ENCODE measurements around the gene PATJ. TPM values are rescaled to one million over a fixed set of nuclear protein-coding genes. Genes with fewer than 3 reads are reported as not detected.

The PATJ gene
- total and polyA plus RNA-seq, 8 donors: 27.6 to 58.8 (median 38.8) TPM

DNA sequence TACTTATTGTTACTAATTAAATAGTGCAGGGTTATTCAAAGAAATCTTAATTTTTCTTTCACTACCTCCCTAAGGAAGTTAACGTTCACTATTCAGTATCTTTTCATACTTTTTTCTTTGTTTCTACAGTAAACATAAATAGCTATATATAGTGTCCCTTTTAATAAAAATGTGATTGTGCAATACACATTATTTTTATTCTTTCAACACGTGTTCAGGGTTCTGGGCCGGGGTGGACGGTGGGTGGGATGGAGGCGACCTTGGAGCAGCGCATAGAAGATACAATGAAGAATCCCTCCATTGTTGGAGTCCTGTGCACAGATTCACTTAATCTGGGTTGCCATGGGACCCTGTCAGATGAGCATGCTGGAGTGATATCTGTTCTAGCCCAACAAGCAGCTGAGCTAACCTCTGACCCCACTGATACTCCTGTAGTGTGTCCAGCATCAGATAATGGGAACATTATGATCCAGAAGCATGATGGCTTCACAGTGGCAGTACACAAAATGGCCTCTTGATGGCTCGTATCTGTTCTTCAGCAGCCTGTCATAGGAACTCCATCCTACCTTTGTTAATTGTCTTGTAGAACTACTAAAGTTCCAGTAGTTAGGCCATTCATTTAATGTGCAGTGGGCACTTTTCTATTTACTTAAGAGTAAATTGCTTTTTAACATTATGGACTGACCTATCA lies 296.5 kb downstream of the PATJ start:
- H3K36me3 ChIP-seq: no peaks in the 10 kb centered on the region
- H3K27ac ChIP-seq: no peak overlapping the region
- TF ChIP-seq, protein P1, sequence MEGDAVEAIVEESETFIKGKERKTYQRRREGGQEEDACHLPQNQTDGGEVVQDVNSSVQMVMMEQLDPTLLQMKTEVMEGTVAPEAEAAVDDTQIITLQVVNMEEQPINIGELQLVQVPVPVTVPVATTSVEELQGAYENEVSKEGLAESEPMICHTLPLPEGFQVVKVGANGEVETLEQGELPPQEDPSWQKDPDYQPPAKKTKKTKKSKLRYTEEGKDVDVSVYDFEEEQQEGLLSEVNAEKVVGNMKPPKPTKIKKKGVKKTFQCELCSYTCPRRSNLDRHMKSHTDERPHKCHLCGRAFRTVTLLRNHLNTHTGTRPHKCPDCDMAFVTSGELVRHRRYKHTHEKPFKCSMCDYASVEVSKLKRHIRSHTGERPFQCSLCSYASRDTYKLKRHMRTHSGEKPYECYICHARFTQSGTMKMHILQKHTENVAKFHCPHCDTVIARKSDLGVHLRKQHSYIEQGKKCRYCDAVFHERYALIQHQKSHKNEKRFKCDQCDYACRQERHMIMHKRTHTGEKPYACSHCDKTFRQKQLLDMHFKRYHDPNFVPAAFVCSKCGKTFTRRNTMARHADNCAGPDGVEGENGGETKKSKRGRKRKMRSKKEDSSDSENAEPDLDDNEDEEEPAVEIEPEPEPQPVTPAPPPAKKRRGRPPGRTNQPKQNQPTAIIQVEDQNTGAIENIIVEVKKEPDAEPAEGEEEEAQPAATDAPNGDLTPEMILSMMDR (IDR thresholded peaks at IDR 0.05): no peak
- H3K9me3 ChIP-seq: no peaks in the 10 kb centered on the region
- intact Hi-C loops (cut with DNase I): no loop called here
- no peaks in the 10 kb centered on the region for H3K27me3 ChIP-seq
- H3K4me3 ChIP-seq: no peak overlapping the region
- H3K4me1 ChIP-seq: no peaks in the 10 kb centered on the region
- no peak for DNase-seq
- no peak for ATAC-seq

DNA sequence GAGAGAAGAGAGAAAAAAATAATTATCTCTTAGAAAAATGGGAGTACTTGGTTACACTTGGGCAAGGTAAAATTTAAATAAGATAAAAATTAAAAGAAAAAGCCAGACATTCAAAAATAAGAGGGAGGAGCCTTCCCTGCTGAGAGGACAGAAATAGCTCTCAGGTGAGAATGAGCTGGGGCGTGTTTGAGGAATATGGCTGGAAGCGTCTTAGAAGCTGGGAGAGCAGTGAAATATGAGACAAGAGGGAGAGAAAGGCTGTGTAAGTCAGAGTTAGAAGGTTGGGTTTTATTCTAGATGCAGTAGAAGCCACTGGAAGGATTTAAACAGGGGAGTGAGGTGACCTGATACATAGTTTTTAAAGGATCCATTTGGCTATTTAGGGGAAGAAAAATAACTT lies 298.2 kb downstream of the PATJ start:
- H3K4me1 ChIP-seq: no peaks in the 10 kb centered on the region
- no peaks in the 10 kb centered on the region for H3K36me3 ChIP-seq
- DNase-seq (no peak), ATAC-seq (no peak)
- no peaks in the 10 kb centered on the region for H3K27me3 ChIP-seq
- TF ChIP-seq, protein P1 (IDR thresholded peaks at IDR 0.05): no peak
- H3K9me3 ChIP-seq: no peaks in the 10 kb centered on the region
- H3K27ac ChIP-seq: no peak overlapping the region
- intact Hi-C loops (cut with DNase I): no loop called here
- no peak overlapping the region for H3K4me3 ChIP-seq

DNA sequence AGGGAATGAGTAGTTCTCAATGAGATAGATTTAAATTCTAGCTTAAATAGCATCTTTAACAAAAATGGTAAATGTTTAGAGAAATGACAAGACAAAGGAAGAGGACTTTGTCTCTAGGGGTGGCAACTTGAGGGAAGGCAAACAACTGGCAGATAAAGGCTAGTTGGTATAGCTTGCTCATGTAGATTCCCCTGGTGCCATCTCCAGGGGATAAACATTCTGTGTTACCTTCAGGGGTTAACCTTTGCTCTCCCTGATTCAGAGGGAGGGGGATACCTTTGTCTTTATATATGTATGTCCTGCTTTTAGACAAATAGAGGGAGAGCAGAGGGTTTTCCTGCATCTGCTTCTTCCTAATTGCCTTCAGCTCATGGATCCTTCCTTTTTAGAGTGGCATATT lies 298.7 kb downstream of the PATJ start:
- no peak overlapping the region for H3K27ac ChIP-seq
- no peaks in the 10 kb centered on the region for H3K36me3 ChIP-seq
- H3K27me3 ChIP-seq: no peaks in the 10 kb centered on the region
- H3K4me3 ChIP-seq: no peak overlapping the region
- intact Hi-C loops (cut with DNase I): no loop called here
- ATAC-seq: no peak
- DNase-seq: no peak
- H3K4me1 ChIP-seq: no peaks in the 10 kb centered on the region
- TF ChIP-seq, protein P1 (IDR thresholded peaks at IDR 0.05): no peak
- H3K9me3 ChIP-seq: no peaks in the 10 kb centered on the region

DNA sequence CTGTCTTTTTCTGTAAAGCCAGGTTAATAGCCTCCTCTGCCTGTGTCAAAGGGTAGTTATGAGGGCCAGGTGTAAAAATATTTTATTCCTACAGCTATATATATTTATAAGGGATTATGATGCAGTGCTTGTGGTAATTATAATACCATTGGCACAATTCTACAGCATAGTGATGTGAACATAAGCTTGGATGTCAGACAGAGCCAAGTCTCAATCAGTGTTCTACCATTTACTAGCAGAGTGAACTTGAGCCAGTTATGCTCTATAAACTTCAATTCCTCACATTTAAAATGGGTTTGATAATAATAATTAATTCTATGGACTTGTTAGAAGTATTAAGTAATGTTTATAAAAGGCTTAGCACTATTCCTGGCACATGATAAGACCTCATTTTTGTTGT lies 300.9 kb downstream of the PATJ start:
- intact Hi-C loops (cut with DNase I): no loop called here
- ATAC-seq (no peak), DNase-seq (no peak)
- Histone ChIP-seq H3K27ac (no peak overlapping the region), H3K27me3 (no peaks in the 10 kb centered on the region), H3K36me3 (no peaks in the 10 kb centered on the region), H3K4me1 (no peaks in the 10 kb centered on the region), H3K4me3 (no peak overlapping the region), H3K9me3 (no peaks in the 10 kb centered on the region)
- TF ChIP-seq, protein P1 (IDR thresholded peaks at IDR 0.05): no peak

DNA sequence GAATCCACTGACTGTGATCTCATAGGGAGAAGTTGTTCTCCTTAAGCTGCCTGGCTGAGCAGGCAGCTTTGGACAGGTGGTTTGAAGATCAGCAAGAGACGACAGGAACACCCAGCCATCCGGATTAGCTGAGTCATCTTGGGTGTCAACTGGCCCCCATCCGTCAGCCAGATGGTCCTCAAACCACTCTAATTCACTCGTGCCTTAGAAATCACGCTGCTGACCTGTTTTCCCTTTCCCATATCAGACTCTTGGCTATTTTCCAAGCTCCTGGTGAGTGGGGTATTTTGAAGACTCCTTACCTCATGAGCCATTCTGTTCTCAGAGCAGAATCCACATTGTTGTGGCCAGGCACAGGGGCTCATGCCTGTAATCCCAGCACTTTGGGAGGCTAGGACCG lies 303.3 kb downstream of the PATJ start:
- no peaks in the 10 kb centered on the region for H3K27me3 ChIP-seq
- H3K27ac ChIP-seq: no peak overlapping the region
- no peak overlapping the region for H3K4me3 ChIP-seq
- H3K4me1 ChIP-seq: no peaks in the 10 kb centered on the region
- H3K36me3 ChIP-seq: no peaks in the 10 kb centered on the region
- DNase-seq (no peak), ATAC-seq (no peak)
- TF ChIP-seq, protein P1 (IDR thresholded peaks at IDR 0.05): no peak
- H3K9me3 ChIP-seq: no peaks in the 10 kb centered on the region
- intact Hi-C loops (cut with DNase I): no loop called here
